GM12865 (cell line): ENCODE results near the gene ELOF1.
"Not testable (repeated sequence)": the region's sequence is repeated elsewhere in the genome, so short reads cannot be mapped to it uniquely, and the experiment has no call there.

Source experiments
- DNase-seq: peaks from one replicate; pipeline ENCODE4 v3.0.0; 2010; ENCODE audit warnings: low read depth
- H3K4me3 ChIP-seq: 2 replicates; pipeline ENCODE4 v1.5.1; 2011; ENCODE audit warnings: mild to moderate bottlenecking, low read depth, low read length, control low read depth
- TF ChIP-seq, protein P1 (sequence below): IDR thresholded peaks from 2 replicates; pipeline ENCODE4 v1.5.1; 2011; ENCODE audit warnings: low read length, control low read depth, low read depth, inconsistent platforms; ENCODE audit not compliant: insufficient read depth; ENCODE audit errors: missing control alignments

Gene ELOF1

GRCh38 chr19:11578258-11579142, 19.5 kb upstream of the ELOF1 start:
- TF ChIP-seq, protein P1, sequence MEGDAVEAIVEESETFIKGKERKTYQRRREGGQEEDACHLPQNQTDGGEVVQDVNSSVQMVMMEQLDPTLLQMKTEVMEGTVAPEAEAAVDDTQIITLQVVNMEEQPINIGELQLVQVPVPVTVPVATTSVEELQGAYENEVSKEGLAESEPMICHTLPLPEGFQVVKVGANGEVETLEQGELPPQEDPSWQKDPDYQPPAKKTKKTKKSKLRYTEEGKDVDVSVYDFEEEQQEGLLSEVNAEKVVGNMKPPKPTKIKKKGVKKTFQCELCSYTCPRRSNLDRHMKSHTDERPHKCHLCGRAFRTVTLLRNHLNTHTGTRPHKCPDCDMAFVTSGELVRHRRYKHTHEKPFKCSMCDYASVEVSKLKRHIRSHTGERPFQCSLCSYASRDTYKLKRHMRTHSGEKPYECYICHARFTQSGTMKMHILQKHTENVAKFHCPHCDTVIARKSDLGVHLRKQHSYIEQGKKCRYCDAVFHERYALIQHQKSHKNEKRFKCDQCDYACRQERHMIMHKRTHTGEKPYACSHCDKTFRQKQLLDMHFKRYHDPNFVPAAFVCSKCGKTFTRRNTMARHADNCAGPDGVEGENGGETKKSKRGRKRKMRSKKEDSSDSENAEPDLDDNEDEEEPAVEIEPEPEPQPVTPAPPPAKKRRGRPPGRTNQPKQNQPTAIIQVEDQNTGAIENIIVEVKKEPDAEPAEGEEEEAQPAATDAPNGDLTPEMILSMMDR, result no peak
- peak; percentile 55 for DNase-seq

DNA sequence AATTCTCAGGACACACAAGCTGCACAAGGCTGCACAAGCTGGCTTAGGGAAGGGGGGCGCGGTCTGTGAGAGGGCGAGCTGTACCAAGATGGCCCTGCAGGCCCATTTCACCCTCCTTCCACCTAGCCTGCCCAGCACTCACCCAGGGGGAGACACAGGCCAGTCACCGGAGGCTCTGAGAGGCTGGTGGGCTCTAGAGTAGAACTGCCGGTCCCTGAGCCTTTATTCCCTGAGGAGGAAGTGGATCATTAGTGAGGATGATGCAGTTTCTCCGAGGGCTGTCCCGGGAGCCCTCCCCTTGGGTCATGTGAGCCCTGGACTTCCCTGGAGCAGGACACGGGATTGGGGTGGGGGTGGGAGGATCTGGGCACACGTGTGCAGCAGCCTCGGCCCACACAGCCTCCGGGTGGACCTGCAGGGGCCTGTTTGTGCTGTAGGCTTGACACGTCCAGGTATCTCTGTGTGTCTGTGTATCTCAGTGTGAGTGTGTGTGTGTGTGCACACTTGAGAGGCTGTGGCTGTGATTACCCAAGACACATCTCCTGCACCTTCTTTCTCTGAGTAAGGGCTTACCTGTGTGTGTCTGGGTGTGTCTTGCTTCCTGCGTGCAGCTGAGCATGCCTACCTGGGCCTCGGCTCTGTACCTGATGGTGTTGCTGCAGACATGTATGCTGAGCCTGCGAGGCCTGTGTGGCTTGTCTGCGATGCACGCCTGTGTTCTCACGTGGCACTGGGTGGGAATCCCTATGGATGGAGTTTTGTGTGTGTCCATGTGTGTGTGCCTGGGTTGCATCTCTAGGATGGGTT, 18.6 kb upstream of the ELOF1 start, which contains the start of gene ACP5:
Gene ACP5 (minus strand): TSS at position 195 of the 807 bp plus-strand sequence. CDS start 328 bp downstream, outside the sequence.
- TF ChIP-seq, protein P1, result no peak
- no peak for DNase-seq
- H3K4me3 ChIP-seq, result peak within 1 kb of the TSS; percentile 49

More at GRCh38 chr19:11578258-11579142, 19.5 kb upstream of the ELOF1 start:
- H3K4me3 ChIP-seq, result peak overlapping the region; percentile 49

DNA sequence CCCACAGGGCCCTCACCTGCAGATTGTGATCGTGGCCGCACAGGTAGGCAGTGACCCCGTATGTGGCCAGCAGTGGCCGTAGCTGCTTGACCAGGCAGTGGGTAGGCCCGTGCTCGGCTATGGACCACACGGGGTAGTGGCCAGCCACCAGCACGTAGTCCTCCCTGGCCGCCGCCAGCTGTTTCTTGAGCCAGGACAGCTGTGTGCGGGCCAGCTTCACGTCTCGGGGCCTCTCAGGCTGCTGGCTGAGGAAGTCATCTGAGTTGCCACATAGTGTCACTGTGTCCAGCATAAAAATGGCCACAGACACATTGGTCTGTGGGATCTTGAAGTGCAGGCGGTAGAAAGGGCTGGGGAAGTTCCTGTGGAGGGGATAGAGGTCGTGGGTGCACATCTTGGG, 17.2 kb upstream of the ELOF1 start:
- no peak for DNase-seq
- no peak overlapping the region for H3K4me3 ChIP-seq
- TF ChIP-seq, protein P1, result no peak

DNA sequence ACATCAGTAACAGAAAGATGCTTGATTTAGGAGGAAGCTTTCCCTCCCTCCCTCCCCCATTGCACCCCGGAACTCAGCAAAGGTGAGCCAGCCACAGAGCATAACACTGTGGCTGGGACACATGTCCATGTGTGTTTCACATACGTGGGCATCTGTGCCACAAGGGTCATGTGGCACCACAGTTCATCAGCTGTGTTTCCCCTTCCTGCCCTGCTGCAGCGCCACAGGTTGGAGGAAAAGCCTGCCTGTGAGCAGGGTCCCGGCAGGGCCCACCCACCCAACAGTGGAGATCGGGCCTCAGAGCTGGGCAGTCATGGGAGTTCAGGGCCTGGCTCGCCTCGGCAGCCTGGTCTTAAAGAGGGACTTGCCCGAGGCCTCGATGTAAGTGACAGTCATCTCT, 15.7 kb upstream of the ELOF1 start:
- no peak overlapping the region for H3K4me3 ChIP-seq
- peak; percentile 54 for DNase-seq
- TF ChIP-seq, protein P1, result no peak

DNA sequence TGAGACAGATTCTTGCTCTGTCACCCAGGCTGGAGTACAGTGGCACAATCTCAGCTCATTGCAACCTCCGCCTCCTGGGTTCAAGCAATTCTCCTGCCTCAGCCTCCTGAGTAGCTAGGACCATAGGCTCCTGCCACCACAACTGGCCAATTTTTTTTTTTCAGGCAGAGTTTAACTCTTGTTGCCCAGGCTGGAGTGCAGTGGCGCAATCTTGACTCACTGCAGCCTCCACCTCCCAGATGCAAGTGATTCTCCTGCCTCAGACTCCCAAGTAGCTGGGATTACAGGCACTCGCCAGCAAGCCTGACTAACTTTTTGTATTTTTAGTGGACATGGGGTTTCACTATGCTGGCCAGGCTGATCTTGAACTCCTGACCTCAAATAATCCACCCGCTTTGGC, 14.7 kb upstream of the ELOF1 start:
- not testable (repeated sequence) for DNase-seq, H3K4me3 ChIP-seq

- DNase-seq, H3K4me3 ChIP-seq: not testable (repeated sequence)
Measured at GRCh38 chr19:11573354-11573753, 14.3 kb upstream of the ELOF1 start.

- TF ChIP-seq, protein P1, result no peak
- no peak overlapping the region for H3K4me3 ChIP-seq
- DNase-seq, result peak; percentile 32
Measured at GRCh38 chr19:11570039-11570462, 11.0 kb upstream of the ELOF1 start.
